Measurements from ENCODE around the gene ATF6. TPM values are rescaled to one million over a fixed set of nuclear protein-coding genes. Genes with fewer than 3 reads are reported as not detected.

Gene ATF6
- total RNA-seq, 1 donor from 2014 or later, result 22.9 TPM

DNA sequence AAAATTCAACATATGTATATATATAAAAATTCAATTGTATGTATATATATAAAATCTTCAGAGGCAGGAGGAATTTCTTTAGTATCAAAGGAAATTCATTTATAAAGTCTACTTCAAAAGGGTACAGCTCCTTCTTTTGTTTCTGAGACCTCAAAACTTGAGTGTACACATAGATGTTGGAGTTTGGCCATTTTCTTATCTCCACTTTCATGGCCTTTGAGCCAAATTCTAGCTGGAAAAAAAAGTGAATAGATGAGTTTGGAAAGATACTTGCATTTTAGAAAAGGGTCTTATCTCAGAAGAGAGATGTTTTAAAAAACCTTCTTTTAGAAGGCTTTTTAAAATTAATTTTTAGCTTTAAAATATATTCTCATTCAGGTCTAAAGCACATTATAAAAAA lies 103.2 kb downstream of the ATF6 start:
- Mint-ChIP-seq H3K9me3 (no peaks in the 10 kb centered on the region), H3K27me3 (no peaks in the 10 kb centered on the region), H3K36me3 (peaks cover 11% of the 10 kb centered on the region), H3K4me1 (ENCODE audit: unreplicated experiment) (peaks cover 21% of the 10 kb centered on the region), H3K27ac (no peak overlapping the region), H3K4me3 (no peak overlapping the region)
- no peak for DNase-seq (ENCODE audit: extremely low spot score, unreplicated experiment)
- TF ChIP-seq, protein P1, sequence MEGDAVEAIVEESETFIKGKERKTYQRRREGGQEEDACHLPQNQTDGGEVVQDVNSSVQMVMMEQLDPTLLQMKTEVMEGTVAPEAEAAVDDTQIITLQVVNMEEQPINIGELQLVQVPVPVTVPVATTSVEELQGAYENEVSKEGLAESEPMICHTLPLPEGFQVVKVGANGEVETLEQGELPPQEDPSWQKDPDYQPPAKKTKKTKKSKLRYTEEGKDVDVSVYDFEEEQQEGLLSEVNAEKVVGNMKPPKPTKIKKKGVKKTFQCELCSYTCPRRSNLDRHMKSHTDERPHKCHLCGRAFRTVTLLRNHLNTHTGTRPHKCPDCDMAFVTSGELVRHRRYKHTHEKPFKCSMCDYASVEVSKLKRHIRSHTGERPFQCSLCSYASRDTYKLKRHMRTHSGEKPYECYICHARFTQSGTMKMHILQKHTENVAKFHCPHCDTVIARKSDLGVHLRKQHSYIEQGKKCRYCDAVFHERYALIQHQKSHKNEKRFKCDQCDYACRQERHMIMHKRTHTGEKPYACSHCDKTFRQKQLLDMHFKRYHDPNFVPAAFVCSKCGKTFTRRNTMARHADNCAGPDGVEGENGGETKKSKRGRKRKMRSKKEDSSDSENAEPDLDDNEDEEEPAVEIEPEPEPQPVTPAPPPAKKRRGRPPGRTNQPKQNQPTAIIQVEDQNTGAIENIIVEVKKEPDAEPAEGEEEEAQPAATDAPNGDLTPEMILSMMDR (conservative IDR thresholded peaks at IDR 0.05), result no peak

DNA sequence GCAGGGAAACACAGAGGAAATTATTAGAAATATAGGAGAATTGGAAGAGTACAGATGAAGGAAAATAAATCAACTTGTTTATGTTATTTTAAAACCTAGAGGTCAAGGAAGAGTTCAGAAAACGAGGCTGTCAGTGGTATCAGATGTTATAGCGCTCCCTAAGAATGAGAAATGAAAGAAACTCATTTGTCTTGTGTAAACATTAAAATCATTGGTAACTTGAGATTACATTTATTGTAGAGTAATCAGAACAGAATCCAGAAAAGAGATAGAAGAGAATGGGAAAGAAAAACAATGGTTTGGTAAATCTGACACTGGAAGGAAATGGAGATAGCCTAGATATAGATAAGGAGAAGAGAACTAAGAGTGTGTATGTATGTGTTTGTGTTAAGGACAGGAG lies 106.4 kb downstream of the ATF6 start:
- DNase-seq (ENCODE audit: extremely low spot score, unreplicated experiment), result no peak
- Mint-ChIP-seq H3K27ac (peak overlapping the region; percentile 2), H3K36me3 (no peaks in the 10 kb centered on the region), H3K27me3 (no peaks in the 10 kb centered on the region), H3K4me3 (no peak overlapping the region), H3K4me1 (ENCODE audit: unreplicated experiment) (peaks cover 13% of the 10 kb centered on the region), H3K9me3 (no peaks in the 10 kb centered on the region)
- TF ChIP-seq, protein P1 (conservative IDR thresholded peaks at IDR 0.05), result no peak

DNA sequence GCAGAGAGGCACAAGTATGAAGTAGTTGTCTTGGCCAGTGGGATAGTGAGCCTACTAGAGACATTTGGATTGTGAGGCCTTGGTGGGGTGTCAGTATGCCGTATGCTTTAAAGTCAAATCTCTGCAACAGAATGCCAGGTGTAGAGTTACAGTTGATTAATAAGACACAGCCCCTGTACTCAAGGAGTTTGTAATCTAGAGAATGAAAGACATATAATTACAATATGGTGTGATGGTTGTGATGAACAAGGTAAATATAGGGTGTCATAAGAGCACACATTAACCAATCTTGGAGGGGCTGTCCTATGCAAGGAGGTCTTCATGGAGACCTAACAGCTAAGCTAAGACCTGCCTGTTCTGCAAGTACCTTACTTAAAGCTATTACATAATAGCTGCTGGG lies 113.1 kb downstream of the ATF6 start:
- H3K27ac Mint-ChIP-seq, result no peak overlapping the region
- DNase-seq (ENCODE audit: extremely low spot score, unreplicated experiment), result no peak
- no peaks in the 10 kb centered on the region for H3K4me1 Mint-ChIP-seq (ENCODE audit: unreplicated experiment)
- TF ChIP-seq, protein P1 (conservative IDR thresholded peaks at IDR 0.05), result no peak
- H3K27me3 Mint-ChIP-seq, result no peaks in the 10 kb centered on the region
- H3K36me3 Mint-ChIP-seq, result no peaks in the 10 kb centered on the region
- no peaks in the 10 kb centered on the region for H3K9me3 Mint-ChIP-seq
- H3K4me3 Mint-ChIP-seq, result no peak overlapping the region

DNA sequence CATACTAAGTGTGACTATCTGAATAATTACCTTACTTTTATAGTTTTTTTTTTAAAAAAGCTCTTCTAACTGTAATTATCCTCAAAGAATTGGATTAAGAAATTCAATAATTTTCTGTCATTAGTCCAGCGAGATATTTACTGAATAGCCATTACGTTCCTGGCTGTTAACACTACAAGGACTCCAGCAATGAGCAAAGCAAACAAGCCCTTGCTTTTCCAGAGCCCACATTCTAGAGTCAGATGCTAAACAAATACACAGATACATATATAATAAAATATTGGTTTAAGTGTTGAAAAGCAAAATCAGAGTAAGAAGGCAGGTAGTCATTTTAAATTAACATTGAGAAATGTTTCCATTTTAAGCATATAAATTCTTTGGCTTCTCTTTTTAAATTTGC lies 118.4 kb downstream of the ATF6 start:
- no peak overlapping the region for H3K27ac Mint-ChIP-seq

DNA sequence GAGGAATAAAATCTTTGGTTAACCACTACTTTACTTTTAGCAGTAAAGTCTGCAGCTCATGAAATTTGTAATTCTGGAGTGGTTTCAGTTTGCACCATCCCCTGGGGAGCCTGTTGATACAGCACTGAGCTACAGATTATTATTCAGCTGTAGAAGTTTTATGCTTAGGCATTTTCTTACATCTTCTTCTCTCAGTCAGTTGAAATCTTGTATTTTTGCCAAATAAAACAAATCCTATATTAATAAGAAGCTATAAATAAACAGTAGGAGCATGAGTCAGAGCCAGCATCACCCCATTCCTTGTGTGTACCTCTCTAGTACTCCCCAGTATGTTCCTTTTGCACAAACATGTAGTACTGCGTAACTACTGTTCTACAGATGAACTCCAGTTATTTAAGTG lies 118.9 kb downstream of the ATF6 start:
- Mint-ChIP-seq H3K36me3 (peaks cover 13% of the 10 kb centered on the region), H3K9me3 (no peaks in the 10 kb centered on the region), H3K4me1 (ENCODE audit: unreplicated experiment) (no peaks in the 10 kb centered on the region), H3K27ac (no peak overlapping the region), H3K27me3 (no peaks in the 10 kb centered on the region), H3K4me3 (no peak overlapping the region)
- TF ChIP-seq, protein P1 (conservative IDR thresholded peaks at IDR 0.05), result no peak
- DNase-seq (ENCODE audit: extremely low spot score, unreplicated experiment), result no peak

More for the DNA sequence above, 118.4 kb downstream of the ATF6 start:
- no peaks in the 10 kb centered on the region for H3K9me3 Mint-ChIP-seq
- no peaks in the 10 kb centered on the region for H3K4me1 Mint-ChIP-seq (ENCODE audit: unreplicated experiment)
- peaks cover 9% of the 10 kb centered on the region for H3K36me3 Mint-ChIP-seq
- TF ChIP-seq, protein P1 (conservative IDR thresholded peaks at IDR 0.05), result no peak
- H3K4me3 Mint-ChIP-seq, result no peak overlapping the region
- DNase-seq (ENCODE audit: extremely low spot score, unreplicated experiment), result no peak
- H3K27me3 Mint-ChIP-seq, result no peaks in the 10 kb centered on the region

DNA sequence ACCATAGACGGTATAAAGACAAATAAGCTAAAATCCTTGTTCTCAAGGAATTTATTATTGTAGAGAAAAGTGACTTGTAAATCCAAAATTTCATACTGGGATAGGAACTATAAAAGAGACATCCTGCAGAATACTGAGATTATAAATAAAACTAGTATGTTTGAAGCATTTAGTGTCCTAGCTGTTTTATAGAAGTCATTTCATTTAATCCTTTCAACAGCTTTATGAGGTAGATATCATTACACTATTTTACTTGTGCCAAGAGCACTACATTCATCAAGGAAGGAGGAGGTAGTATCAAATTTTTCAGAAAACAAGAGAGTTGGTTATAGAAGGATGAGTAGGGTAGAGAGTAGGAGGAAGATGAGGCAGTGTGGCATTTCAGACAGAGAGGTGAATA lies 119.6 kb downstream of the ATF6 start:
- Mint-ChIP-seq H3K27me3 (no peaks in the 10 kb centered on the region), H3K4me1 (ENCODE audit: unreplicated experiment) (no peaks in the 10 kb centered on the region), H3K27ac (no peak overlapping the region), H3K9me3 (no peaks in the 10 kb centered on the region), H3K36me3 (peaks cover 16% of the 10 kb centered on the region), H3K4me3 (no peak overlapping the region)
- TF ChIP-seq, protein P1 (conservative IDR thresholded peaks at IDR 0.05), result no peak
- no peak for DNase-seq (ENCODE audit: extremely low spot score, unreplicated experiment)
